AG04450 (cell line): ENCODE data around the gene SMU1. TPM values are rescaled to one million over a fixed set of nuclear protein-coding genes. Genes with fewer than 3 reads are reported as not detected.

ENCODE experiments used
- CTCF ChIA-PET: fragments of 300-600, 350-600 bp; formaldehyde crosslinking; extraction: SDS; loops from one replicate; lab custom pipeline; 2022; ENCODE audit warnings: antibody characterized with exemption, inconsistent platforms; lab: Charles Lee
- POLR2A ChIA-PET: fragments of 350-600 bp; formaldehyde crosslinking; extraction: SDS; loops from one replicate; lab custom pipeline; 2021; ENCODE audit warnings: antibody characterized with exemption, inconsistent platforms; lab: Yijun Ruan, JAX
- DNase-seq: peaks from one replicate; pipeline ENCODE4 v3.0.0-alpha.2; 2011; ENCODE audit warnings: low read depth, low spot score
- H3K27ac ChIP-seq: one replicate; pipeline ENCODE4 v1.5.1; 2012; ENCODE audit warnings: low read depth, low read length, control low read depth
- H3K27me3 ChIP-seq: one replicate; pipeline ENCODE4 v1.6.0; 2012; ENCODE audit warnings: low read length; ENCODE audit not compliant: control insufficient read depth, insufficient read depth
- H3K4me3 ChIP-seq: 2 replicates; pipeline ENCODE4 v1.5.1; 2011; ENCODE audit warnings: mild to moderate bottlenecking, low read depth, low read length, control low read depth
- H3K9me3 ChIP-seq: 2 replicates; pipeline ENCODE4 v1.5.1; 2012; ENCODE audit warnings: low read length; ENCODE audit not compliant: control insufficient read depth, insufficient read depth
- CTCF ChIP-seq: IDR thresholded peaks from 2 replicates; pipeline ENCODE4 v1.5.1; 2011; ENCODE audit warnings: low read depth, low read length, control low read depth, inconsistent platforms
- polyA plus RNA-seq: library from polyadenylated mRNA; depleted of rRNA; stranded (reverse); fragments of >200 nt; gene quantifications from 2 replicates; pipeline ENCODE4 v1.2.3, GENCODE V29; 2011

SMU1 gene
- polyA plus RNA-seq, 1 experiment: 19.6 TPM

- DNase-seq: no peak
- Histone ChIP-seq H3K9me3 (no peaks in the 10 kb centered on the region), H3K27ac (no peak overlapping the region), H3K4me3 (no peak overlapping the region), H3K27me3 (no peaks in the 10 kb centered on the region)
- ChIA-PET POLR2A (interaction anchor here (0.6 to 2.8 kb wide), 2 partner anchors 16 to 56 kb away, joined by 9 to 18 read pairs; partner anchors contain the start of gene DNAJA1), CTCF (no interaction called here)
- TF ChIP-seq CTCF: no peak
These were observed 35.6 kb downstream of the SMU1 start for GRCh38 chr9:33040792-33041431.

- Histone ChIP-seq H3K27ac (no peak overlapping the region), H3K4me3 (no peak overlapping the region), H3K27me3 (no peaks in the 10 kb centered on the region), H3K9me3 (no peaks in the 10 kb centered on the region)
- ChIA-PET POLR2A (no interaction called here), CTCF (no interaction called here)
- DNase-seq: no peak
- no peak for TF ChIP-seq CTCF
These were observed 43.6 kb downstream of the SMU1 start for GRCh38 chr9:33032865-33033264.

- TF ChIP-seq CTCF: no peak
- Histone ChIP-seq H3K27ac (no peak overlapping the region), H3K9me3 (no peaks in the 10 kb centered on the region), H3K27me3 (no peaks in the 10 kb centered on the region), H3K4me3 (no peak overlapping the region)
- DNase-seq: no peak
- CTCF ChIA-PET: no interaction called here
- POLR2A ChIA-PET: no interaction called here
These were observed 44.2 kb downstream of the SMU1 start for GRCh38 chr9:33032292-33032691.

- Histone ChIP-seq H3K27me3 (no peaks in the 10 kb centered on the region), H3K9me3 (no peaks in the 10 kb centered on the region; the same call in 1 of the 2 replicates), H3K27ac (no peak overlapping the region), H3K4me3 (no peak overlapping the region)
- POLR2A ChIA-PET: no interaction called here
- no peak for DNase-seq
- CTCF ChIA-PET: interaction anchor here (0.5 to 1.5 kb wide), 2 partner anchors 345 to 450 kb away, joined by 3 read pairs; no protein-coding TSS in a partner anchor
- TF ChIP-seq CTCF: no peak
These were observed 46.2 kb downstream of the SMU1 start for GRCh38 chr9:33030285-33030684.

GRCh38 chr9:33029231-33029786 lies 47.2 kb downstream of the SMU1 start:
- DNase-seq: peak; percentile 38
- ChIA-PET POLR2A (interaction anchor here (0.6 kb wide), 1 partner anchor 563 kb away, joined by 7 read pairs; no protein-coding TSS in a partner anchor), CTCF (interaction anchor here (1.5 kb wide), 1 partner anchor 449 kb away, joined by 3 read pairs; no protein-coding TSS in a partner anchor)
- Histone ChIP-seq H3K27ac (no peak overlapping the region), H3K4me3 (peak overlapping the region; percentile 26; the same call in 1 of the 2 replicates), H3K9me3 (no peaks in the 10 kb centered on the region; the same call in 1 of the 2 replicates), H3K27me3 (no peaks in the 10 kb centered on the region)
- TF ChIP-seq CTCF: no peak
